ENCODE results near the gene RBPMS2. TPM values are rescaled to one million over a fixed set of nuclear protein-coding genes. Genes with fewer than 3 reads are reported as not detected.

Gene RBPMS2
- total RNA-seq, 1 experiment from 2014 or later = not detected

- DNase-seq (ENCODE audit: low read depth) = peak; percentile 37
Measured at GRCh38 chr15:64731012-64731804, 44.2 kb downstream of the RBPMS2 start.

GRCh38 chr15:64730151-64730550 is 45.2 kb downstream of the RBPMS2 start:
- no peak for DNase-seq (ENCODE audit: low read depth)

GRCh38 chr15:64720188-64720587 is 55.2 kb downstream of the RBPMS2 start:
- no peak for DNase-seq (ENCODE audit: low read depth)

GRCh38 chr15:64717735-64718495 is 57.5 kb downstream of the RBPMS2 start:
- no peak for DNase-seq (ENCODE audit: low read depth)

- no peak for DNase-seq (ENCODE audit: low read depth)
Measured at GRCh38 chr15:64717130-64717529, 58.3 kb downstream of the RBPMS2 start.

- no peak for DNase-seq (ENCODE audit: low read depth)
Measured at GRCh38 chr15:64716452-64716851, 58.9 kb downstream of the RBPMS2 start.

GRCh38 chr15:64713592-64713991 is 61.8 kb downstream of the RBPMS2 start:
- DNase-seq (ENCODE audit: low read depth) = no peak

- DNase-seq (ENCODE audit: low read depth) = no peak
Measured at GRCh38 chr15:64712353-64712752, 63.0 kb downstream of the RBPMS2 start.

GRCh38 chr15:64710676-64711428 is 64.5 kb downstream of the RBPMS2 start:
- no peak for DNase-seq (ENCODE audit: low read depth)

GRCh38 chr15:64706011-64706911 is 69.1 kb downstream of the RBPMS2 start:
- DNase-seq (ENCODE audit: low read depth) = no peak

- no peak for DNase-seq (ENCODE audit: low read depth)
Measured at GRCh38 chr15:64705006-64705405, 70.4 kb downstream of the RBPMS2 start.

GRCh38 chr15:64703632-64703959 is 71.8 kb downstream of the RBPMS2 start:
- DNase-seq (ENCODE audit: low read depth) = no peak

GRCh38 chr15:64702816-64703631 is 72.4 kb downstream of the RBPMS2 start:
- DNase-seq (ENCODE audit: low read depth) = peak; percentile 90

- DNase-seq (ENCODE audit: low read depth) = no peak
Measured at GRCh38 chr15:64701482-64702184, 73.8 kb downstream of the RBPMS2 start.

- DNase-seq (ENCODE audit: low read depth) = no peak
Measured at GRCh38 chr15:64701051-64701450, 74.3 kb downstream of the RBPMS2 start.

GRCh38 chr15:64699751-64700388 is 75.5 kb downstream of the RBPMS2 start:
- peak; percentile 31 for DNase-seq (ENCODE audit: low read depth)

- DNase-seq (ENCODE audit: low read depth) = no peak
Measured at GRCh38 chr15:64698823-64699222, 76.6 kb downstream of the RBPMS2 start.

- peak; percentile 18 for DNase-seq (ENCODE audit: low read depth)
Measured at GRCh38 chr15:64697911-64698369, 77.4 kb downstream of the RBPMS2 start.

- DNase-seq (ENCODE audit: low read depth) = no peak
Measured at GRCh38 chr15:64696481-64696880, 78.9 kb downstream of the RBPMS2 start.
